Panc1 (cell line): ENCODE data around the gene ADCY2. TPM values are rescaled to one million over a fixed set of nuclear protein-coding genes. Genes with fewer than 3 reads are reported as not detected.

Experiments
- ATAC-seq: fragments of 200-7000 bp; cut with Tn5 transposase; 2 replicates; pipeline ENCODE4 v1.9.1; 2020; ENCODE audit warnings: mild to moderate bottlenecking, moderate library complexity
- BruUV-seq: library from RNA; stranded (reverse); fragments of 400-500 nt; replicated peaks from 2 replicates; lab custom pipeline; 2021; lab: Mats Ljungman, UMichigan
- CTCF ChIA-PET: fragments of 300-600 bp; sonication (Branson Sonifier 250); formaldehyde crosslinking; loops from one replicate; lab custom pipeline; 2022; ENCODE audit warnings: antibody characterized with exemption; lab: Charles Lee
- POLR2A ChIA-PET: fragments of 300-600 bp; sonication (Branson Sonifier 250); formaldehyde crosslinking; loops from one replicate; lab custom pipeline; 2022; ENCODE audit warnings: antibody characterized with exemption; lab: Charles Lee
- DNase-seq: peaks from one replicate; pipeline ENCODE4 v3.0.0-alpha.2; 2010; ENCODE audit warnings: low read depth, low spot score
- H3K27ac ChIP-seq: 2 replicates; pipeline ENCODE4 v1.5.1; 2011; ENCODE audit warnings: mild to moderate bottlenecking, low read length, inconsistent platforms
- H3K27me3 ChIP-seq: fragments of 200-500 bp; sonication (Bioruptor generic); 2 replicates; pipeline ENCODE4 v1.6.0; 2014; ENCODE audit warnings: low read length, inconsistent platforms; ENCODE audit not compliant: control insufficient read depth, insufficient read depth
- H3K36me3 ChIP-seq: fragments of 200-500 bp; sonication (Bioruptor generic); 2 replicates; pipeline ENCODE4 v1.5.1; 2014; ENCODE audit warnings: inconsistent platforms, mild to moderate bottlenecking, low read length, moderate library complexity; ENCODE audit not compliant: control insufficient read depth, insufficient read depth
- H3K4me1 ChIP-seq: 2 replicates; pipeline ENCODE4 v1.5.1; 2011; ENCODE audit warnings: inconsistent platforms, mild to moderate bottlenecking, low read length, moderate library complexity; ENCODE audit not compliant: control insufficient read depth, insufficient read depth
- H3K4me3 ChIP-seq, 2 experiments: 2 replicates each; pipeline ENCODE4 v1.5.1; 2011 to 2012; ENCODE audit warnings: low read depth in 2 of 2, low read length in 2 of 2, mild to moderate bottlenecking in 2 of 2, inconsistent platforms in 1 of 2, moderate library complexity in 1 of 2
- H3K9me3 ChIP-seq: fragments of 200-500 bp; sonication (Bioruptor generic); 2 replicates; pipeline ENCODE4 v1.5.1; 2014; ENCODE audit warnings: low read depth, mild to moderate bottlenecking, inconsistent platforms, low read length, moderate library complexity; ENCODE audit not compliant: control insufficient read depth, insufficient read depth
- CTCF ChIP-seq: fragments of 450-650 bp; IDR thresholded peaks from 2 replicates; pipeline ENCODE4 v1.5.1; 2017; ENCODE audit warnings: mild to moderate bottlenecking
- POLR2AphosphoS5 ChIP-seq: IDR thresholded peaks from 2 replicates; pipeline ENCODE4 v1.6.1; 2012; ENCODE audit warnings: mild to moderate bottlenecking, low read depth, low read length, moderate library complexity
- REST ChIP-seq, 2 experiments: IDR thresholded peaks; 2 replicates each; pipeline ENCODE4 v1.6.1; 2011 to 2012; ENCODE audit warnings: low read depth in 2 of 2, control low read depth in 1 of 2, low read length in 1 of 2, mild to moderate bottlenecking in 1 of 2, moderate library complexity in 1 of 2; ENCODE audit not compliant: insufficient read depth in 1 of 2
- SIN3A ChIP-seq: IDR thresholded peaks from 2 replicates; pipeline ENCODE4 v1.6.1; 2012; ENCODE audit warnings: low read depth, mild to moderate bottlenecking, low read length, moderate library complexity, borderline replicate concordance; ENCODE audit not compliant: insufficient read depth
- TCF7L2 ChIP-seq: IDR thresholded peaks from 2 replicates; pipeline ENCODE4 v1.6.1; 2011; ENCODE audit warnings: mild to moderate bottlenecking, low read depth, low read length, inconsistent platforms
- in situ Hi-C: cut with HindIII; loops from 2 replicates; pipeline ENCODE4 v1.10.0; 2016; ENCODE audit warnings: low sequenced_read_pairs, low pct_unique_long_range_greater_than_20kb
- intact Hi-C: fragments of 100-400 bp; cut with micrococcal nuclease; formaldehyde crosslinking; loops from one replicate; pipeline ENCODE4 v1.10.0; 2022; ENCODE audit not compliant: unreplicated experiment
- total RNA-seq: library from RNA; stranded (reverse); gene quantifications from one replicate; pipeline ENCODE4 v1.2.1, GENCODE V29; 2021; ENCODE audit not compliant: unreplicated experiment

Gene ADCY2
- total RNA-seq, 1 experiment from 2014 or later, result 0.13 TPM

- Histone ChIP-seq H3K27ac (no peak overlapping the region), H3K36me3 (no peaks in the 10 kb centered on the region), H3K9me3 (no peaks in the 10 kb centered on the region), H3K27me3 (no peaks in the 10 kb centered on the region), H3K4me3 (no peak overlapping the region), H3K4me1 (no peaks in the 10 kb centered on the region)
- in situ Hi-C loops (no loop called here), intact Hi-C loops (no loop called here)
- ChIA-PET POLR2A (no interaction called here), CTCF (no interaction called here)
- BruUV-seq, result no TSS peak
- TF ChIP-seq CTCF (no peak), TCF7L2 (no peak), POLR2AphosphoS5 (no peak), REST (IDR thresholded peaks at IDR 0.05; ENCODE audit: insufficient read depth in 1 of 2, low read depth in 2 of 2, low read length in 1 of 2) (no peak), SIN3A (no peak)
- ATAC-seq, result no peak
- DNase-seq, result no peak
Measured at GRCh38 chr5:7714119-7714518, 318.2 kb downstream of the ADCY2 start.

GRCh38 chr5:7714697-7715096 is 318.8 kb downstream of the ADCY2 start:
- no peak overlapping the region for H3K27ac ChIP-seq
- ChIA-PET CTCF (no interaction called here), POLR2A (no interaction called here)
- TF ChIP-seq TCF7L2 (no peak), SIN3A (no peak), REST (IDR thresholded peaks at IDR 0.05; ENCODE audit: insufficient read depth in 1 of 2, low read depth in 2 of 2, low read length in 1 of 2) (no peak), CTCF (no peak), POLR2AphosphoS5 (no peak)
- H3K4me3 ChIP-seq, result no peak overlapping the region
- H3K27me3 ChIP-seq, result no peaks in the 10 kb centered on the region
- intact Hi-C loops, result no loop called here
- no peaks in the 10 kb centered on the region for H3K36me3 ChIP-seq
- H3K4me1 ChIP-seq, result no peaks in the 10 kb centered on the region
- BruUV-seq, result no TSS peak
- DNase-seq, result no peak
- no peak for ATAC-seq
- no peaks in the 10 kb centered on the region for H3K9me3 ChIP-seq
- in situ Hi-C loops, result no loop called here
